HG02798 (cell line): Measurements from ENCODE around the gene ARHGAP27.
A peak's percentile ranks its signal among the peaks of the same experiment; 100 is the strongest.
"Not testable (repeated sequence)": the region's sequence is repeated elsewhere in the genome, so short reads cannot be mapped to it uniquely, and the experiment has no call there.

ENCODE experiments used
- ATAC-seq: cut with Tn5 transposase; IDR thresholded peaks from one replicate; pipeline ENCODE4 v1.9.1; 2021; ENCODE audit warnings: mild to moderate bottlenecking; ENCODE audit not compliant: unreplicated experiment, poor library complexity

Gene ARHGAP27

DNA sequence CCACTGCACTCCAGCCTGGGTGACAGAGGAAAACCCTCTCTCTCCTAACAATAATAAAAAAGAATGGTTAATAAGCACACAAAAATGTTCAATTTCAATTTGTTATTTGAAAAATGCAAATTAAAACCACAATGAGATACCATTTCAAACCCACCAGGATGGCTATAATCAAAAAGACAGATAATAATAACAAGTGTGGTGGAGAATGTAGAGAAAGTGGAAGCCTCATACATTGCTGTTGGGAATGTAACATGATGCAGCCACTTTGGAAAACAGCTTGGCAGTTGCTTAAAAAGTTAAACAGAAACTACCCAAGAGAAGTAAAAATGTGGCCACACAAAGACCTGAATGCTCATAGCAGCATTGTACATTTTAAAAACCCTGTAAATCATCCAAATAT lies 64.0 kb downstream of the ARHGAP27 start:
- ATAC-seq, result no peak

DNA sequence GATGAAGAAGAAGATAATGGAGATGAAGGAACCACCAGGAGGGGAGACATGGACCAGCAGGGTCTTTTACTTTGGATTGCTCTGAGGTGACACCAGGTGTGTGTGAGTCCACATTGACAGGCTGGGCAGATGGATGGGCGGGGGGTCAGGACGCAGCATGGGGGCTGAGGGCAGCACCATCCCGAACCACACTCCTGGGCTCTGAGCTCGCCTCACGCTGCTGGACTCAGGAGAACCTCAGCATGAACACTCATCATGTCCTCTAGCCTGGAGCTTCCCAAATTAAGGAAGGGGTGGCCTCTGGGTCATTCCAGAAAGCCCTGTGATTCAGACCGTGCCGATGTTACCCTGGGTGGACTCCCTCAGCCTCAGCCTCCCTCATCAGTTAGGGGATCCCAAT lies 65.5 kb downstream of the ARHGAP27 start:
- no peak for ATAC-seq

DNA sequence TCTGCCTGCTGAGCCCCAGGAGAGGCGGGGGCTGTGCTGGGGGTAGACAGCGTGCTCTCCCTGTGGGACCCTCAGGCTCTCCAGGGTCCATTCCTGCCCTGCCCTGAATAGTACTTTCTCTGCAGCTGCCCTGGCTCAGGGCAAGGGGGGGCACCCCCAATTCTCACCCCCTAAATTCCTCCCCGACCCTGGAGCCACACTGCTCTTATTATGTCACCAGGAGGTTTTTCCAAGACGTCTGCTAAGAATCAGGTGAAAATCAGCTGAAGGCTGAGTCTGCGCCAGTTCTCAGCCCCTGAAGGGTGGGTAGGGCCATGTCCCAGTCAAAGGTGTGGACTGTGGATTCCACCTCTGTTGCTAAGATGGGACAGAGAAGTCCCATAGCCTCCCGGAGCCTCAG lies 66.0 kb downstream of the ARHGAP27 start:
- ATAC-seq, result no peak

DNA sequence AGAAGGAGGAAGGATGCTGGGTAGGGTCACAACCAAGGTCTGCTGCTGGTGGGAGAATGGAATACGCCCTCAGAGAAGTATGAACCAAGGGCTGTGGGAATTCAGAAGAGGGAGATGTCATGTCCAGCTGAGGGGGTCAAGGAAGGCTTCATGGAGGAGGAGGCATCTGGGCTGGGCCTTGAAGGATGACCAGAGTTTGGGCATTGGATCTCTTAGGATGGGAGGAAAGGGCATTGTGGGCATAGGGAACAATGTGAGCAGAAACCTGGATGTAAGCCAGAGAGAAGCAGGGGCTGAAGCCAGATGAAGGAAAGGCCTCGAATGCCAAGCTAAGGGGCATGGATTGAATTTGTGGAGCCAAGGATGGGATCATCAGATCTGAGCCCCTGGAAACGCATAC lies 66.6 kb downstream of the ARHGAP27 start:
- ATAC-seq, result no peak

DNA sequence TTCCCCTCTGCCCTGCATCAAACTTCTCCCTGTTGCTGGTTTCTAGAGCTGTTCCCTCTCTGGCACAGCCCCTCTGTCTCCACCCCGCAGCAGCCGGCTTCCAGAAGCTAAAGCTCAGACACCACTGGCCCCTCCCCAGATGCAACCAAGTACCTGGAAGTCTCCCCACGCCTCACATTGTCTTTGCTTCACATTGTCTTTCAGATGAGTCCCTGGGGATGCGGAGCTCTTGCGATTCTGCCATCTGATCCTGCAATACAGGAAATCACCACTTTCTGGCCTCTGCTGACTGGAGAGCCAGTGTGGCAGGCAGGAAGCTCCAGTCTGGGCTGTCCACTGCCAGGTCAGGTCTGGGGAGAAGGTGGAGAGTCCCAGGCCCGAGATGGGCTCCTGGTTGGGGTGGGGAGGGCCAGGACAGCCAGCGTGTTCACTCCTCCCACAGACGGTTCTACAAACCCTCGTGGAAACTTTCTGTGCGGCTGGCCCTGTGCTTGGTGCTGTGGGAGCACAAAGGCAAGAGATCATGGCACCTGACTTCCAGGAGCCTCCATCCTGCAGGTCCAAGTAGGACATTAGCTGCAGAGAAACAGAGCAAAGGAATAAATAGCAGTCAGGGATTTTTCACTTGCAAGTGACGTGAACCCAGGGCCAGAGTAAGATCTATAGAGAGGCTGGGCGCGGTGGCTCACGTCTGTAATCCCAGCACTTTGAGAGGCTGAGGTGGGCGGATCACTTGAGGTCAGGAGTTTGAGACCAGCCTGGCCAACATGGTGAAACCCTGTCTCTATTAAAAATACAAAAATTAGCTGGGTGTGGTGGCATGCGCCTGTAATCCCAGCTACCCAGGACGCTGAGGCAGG lies 67.9 kb downstream of the ARHGAP27 start:
- no peak for ATAC-seq

- no peak for ATAC-seq
Measured at GRCh38 chr17:45363498-45363897, 69.2 kb downstream of the ARHGAP27 start.

DNA sequence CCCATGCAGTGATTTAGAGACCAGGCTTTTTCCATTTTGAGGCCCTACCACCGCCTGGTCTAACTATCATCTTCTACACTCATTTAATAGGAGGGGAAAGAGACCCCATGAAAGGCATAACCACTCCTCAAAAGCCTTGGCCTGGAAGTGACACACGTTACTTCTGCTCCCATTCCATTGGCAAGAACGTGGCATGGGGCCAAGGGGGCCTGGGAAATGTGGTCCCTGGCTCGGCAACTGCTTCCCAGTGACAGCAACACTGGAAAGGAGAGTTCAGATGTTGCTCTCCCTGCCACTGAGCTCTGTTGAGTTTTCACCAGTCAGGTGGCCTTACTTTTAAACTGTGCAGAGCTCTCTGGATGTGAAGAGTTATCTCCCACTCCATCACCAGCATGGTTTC lies 70.7 kb downstream of the ARHGAP27 start:
- no peak for ATAC-seq

DNA sequence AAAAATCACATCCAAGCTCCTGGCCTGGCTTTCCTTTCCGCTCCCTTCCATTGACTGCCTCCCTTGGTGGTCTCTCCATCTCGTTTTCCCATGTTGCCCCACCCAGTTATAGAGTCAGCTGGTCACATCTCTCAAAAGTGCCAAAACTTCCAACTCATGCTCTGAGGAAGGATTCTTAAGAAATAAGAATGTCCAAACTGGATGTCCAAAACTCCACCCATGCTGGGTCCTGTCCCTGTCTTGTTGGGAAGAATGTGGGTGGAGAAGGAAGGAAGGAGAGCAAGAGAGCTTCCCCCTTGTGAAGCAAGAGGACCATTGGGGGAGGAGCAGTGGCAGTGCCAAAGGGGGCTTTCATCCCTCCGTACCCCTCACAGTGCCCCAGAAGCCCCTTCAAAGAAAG lies 71.2 kb downstream of the ARHGAP27 start:
- no peak for ATAC-seq

DNA sequence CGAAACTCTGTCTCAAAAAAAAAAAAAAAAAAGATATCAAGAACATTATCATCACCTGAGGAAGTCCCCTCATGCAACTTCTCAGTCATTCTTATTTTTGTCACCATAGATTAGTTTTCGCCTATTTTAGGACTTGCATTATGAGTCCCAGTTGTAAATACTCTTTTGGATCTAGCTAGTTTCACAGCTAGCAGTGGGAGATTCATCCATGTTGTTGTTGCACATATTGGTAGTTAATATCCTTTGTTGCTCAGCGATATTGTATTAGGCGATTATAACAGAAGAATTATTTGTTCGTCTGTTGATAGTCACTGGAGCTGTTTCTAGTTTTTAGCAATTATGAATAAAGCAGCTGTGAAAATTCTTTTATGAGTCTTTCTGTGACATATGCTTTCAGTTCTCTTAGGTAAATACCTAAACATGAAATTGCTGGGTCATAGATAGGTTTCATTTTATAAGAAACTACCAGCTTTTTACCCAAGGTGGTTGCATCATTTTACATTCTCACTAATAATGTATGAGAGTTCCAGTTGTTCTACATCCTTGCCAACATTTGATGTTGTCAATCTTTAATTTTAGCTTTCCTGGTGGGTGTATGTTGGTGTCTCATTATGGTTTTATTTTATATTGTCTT lies 75.2 kb downstream of the ARHGAP27 start:
- no peak for ATAC-seq

DNA sequence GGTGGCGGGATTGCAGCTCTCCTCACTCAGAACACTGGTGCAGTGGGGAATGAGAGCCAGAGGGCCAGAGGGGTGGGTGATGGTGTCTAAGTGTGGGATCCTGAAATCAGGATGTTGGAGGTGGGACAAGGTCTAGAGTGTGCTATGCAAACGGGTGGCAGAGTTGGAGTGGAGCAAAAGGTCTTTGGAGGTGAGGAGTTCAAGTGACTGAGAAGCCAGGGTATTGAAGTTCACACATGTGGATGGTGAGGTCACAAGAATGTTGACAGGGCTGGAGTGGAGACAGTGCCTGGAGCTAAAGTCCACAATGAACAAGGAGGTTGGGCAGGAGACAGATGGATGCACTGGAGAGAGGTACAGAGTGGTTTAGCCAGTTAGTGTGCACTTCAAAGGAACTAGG lies 77.6 kb downstream of the ARHGAP27 start:
- ATAC-seq, result no peak

- ATAC-seq, result peak; percentile 34
Measured at GRCh38 chr17:45353043-45353442, 79.6 kb downstream of the ARHGAP27 start.

- no peak for ATAC-seq
Measured at GRCh38 chr17:45351831-45352230, 80.8 kb downstream of the ARHGAP27 start.

DNA sequence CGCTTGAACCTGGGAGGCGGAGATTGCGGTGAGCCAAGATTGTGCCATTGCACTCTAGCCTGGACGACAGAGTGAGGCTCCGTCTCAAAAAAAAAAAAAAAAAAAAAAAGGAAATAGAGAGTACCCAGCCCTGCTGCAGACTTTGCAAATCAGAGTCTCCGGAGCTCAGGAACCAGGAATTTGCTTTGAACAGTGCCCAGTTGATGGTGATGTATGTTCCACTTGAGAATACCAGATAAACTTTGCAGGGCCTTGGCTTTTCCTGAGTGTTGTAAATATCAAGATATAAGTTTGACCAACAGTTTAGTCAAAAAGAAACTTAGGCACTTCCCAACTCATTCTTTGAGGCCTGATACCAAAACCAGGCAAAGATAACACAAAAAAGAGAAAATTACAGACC lies 85.2 kb downstream of the ARHGAP27 start:
- ATAC-seq, result no peak

GRCh38 chr17:45346216-45347015 lies 86.3 kb downstream of the ARHGAP27 start:
- no peak for ATAC-seq

DNA sequence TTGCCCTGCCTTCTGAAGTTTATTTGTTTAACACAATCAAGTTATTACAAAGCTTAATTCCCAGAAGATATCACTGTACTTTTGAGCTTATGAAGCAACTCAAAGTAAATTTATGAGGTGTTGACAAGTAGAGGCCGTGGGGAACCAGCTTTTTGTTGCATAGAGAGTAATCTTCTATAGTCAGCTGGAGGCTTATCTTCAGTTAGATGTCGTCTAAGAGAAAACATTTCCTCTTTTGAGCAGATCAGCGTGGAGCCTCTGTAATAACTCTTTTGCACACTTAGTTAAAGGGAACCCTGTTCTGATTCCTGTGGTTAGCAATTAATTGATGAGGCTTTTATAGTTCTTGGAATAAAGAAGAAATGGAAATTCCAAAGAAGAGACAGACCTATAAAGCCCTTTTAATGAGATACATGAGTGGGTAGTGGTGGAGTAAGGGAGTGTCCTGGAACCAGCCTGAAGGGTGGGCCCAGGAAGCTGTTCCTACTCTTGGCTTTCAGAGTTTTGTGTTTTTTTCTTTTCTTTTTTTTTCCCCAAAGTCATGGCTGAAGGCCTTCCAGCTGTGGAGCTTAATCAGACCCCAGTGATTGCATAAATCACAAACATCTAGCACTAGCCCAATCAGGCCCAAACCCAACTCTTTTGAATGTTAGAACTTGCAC lies 87.0 kb downstream of the ARHGAP27 start:
- no peak for ATAC-seq

GRCh38 chr17:45345246-45345553 lies 87.5 kb downstream of the ARHGAP27 start:
- no peak for ATAC-seq

DNA sequence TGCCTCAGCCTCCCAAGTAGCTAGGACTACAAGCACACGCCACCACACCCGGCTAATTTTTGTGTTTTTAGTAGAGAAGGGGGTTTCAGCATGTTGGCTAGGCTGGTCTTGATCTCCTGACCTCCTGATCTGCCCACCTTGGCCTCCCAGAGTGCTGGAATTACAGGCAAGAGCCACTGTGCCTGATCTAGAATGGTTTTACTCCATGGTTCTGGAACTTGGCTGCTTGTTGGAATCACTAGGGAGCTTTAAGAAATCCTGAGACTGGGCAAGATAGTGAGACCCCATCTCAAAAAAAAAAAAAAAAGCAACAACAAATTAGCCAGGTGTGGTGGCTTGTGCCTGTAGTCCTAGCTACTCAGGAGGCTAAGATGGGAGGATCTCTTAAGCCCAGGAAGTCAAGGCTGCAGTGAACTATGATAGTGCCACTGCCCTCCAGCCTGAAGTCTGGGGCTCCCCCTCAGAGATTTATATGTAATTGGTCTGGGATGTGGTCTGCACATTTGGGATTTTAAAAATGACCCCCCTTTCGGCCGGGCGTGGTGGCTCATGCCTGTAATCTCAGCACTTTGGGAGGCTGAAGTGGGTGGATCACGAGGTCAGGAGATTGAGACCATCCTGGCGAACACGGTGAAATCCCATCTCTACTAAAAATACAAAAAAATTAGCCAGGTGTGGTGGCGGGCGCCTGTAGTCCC lies 88.6 kb downstream of the ARHGAP27 start:
- ATAC-seq, result not testable (repeated sequence)
